Ovary (tissue), 10 donors: ENCODE measurements around the gene SETD6. TPM values are rescaled to one million over a fixed set of nuclear protein-coding genes. Genes with fewer than 3 reads are reported as not detected.

ENCODE experiments used
- DNase-seq, 5 donors: peaks; one replicate each; pipeline ENCODE4 v3.0.0-alpha.2; 2019 to 2020
- H3K27ac ChIP-seq, 2 donors: fragments of 200-600 bp; one replicate each; pipeline versions ENCODE4 v1.5.1 to v1.8.0; 2019 to 2022
- H3K27me3 ChIP-seq: fragments of 200-600 bp; one replicate; pipeline ENCODE4 v1.8.0; 2022
- H3K36me3 ChIP-seq: fragments of 200-600 bp; sonication (generic); one replicate; pipeline ENCODE4 v1.5.1; 2019
- H3K4me1 ChIP-seq: one replicate; pipeline ENCODE4 v1.8.1; 2013; ENCODE audit warnings: mild to moderate bottlenecking, moderate library complexity; ENCODE audit not compliant: insufficient read depth
- H3K4me3 ChIP-seq: fragments of 200-600 bp; sonication (generic); one replicate; pipeline ENCODE4 v1.5.1; 2017
- H3K9me3 ChIP-seq, 2 donors: fragments of 200-600 bp in 1 of 2; sonication (generic) in 1 of 2; one replicate each; pipeline versions ENCODE4 v1.5.1 to v1.8.1; 2013 to 2019; ENCODE audit warnings: mild to moderate bottlenecking in 1 of 2, moderate library complexity in 1 of 2
- EP300 ChIP-seq: sonication (generic); formaldehyde crosslinking; IDR thresholded peaks from one replicate; pipeline ENCODE4 v1.6.1; 2017; ENCODE audit warnings: antibody characterized with exemption
- POLR2A ChIP-seq: fragments of 450-650 bp; IDR thresholded peaks from one replicate; pipeline ENCODE4 v1.6.1; 2017; ENCODE audit warnings: antibody characterized with exemption, mild to moderate bottlenecking, moderate library complexity
- WGBS, 3 donors: extraction: QIAGEN DNeasy Blood & Tissue Kit in 1 of 3; methylation state at CpG; one replicate each; pipeline versions ENCODE4 v1.1.5 to v1.1.7; 2013 to 2017; 5-methylcytosine and 5-hydroxymethylcytosine counted together
- intact Hi-C, 4 donors: fragments of 100-400 bp; cut with DNase I; formaldehyde crosslinking; loops; one replicate each; pipeline versions ENCODE4 v1.11.0 to v1.15.1; 2022 to 2023
- long read RNA-seq, 3 donors: library from polyadenylated mRNA in 2 of 3; unstranded in 2 of 3; transcript quantifications; one replicate each; pipeline ENCODE4 v2.0.0 and lab custom pipeline, GENCODE V29; 2021 to 2026
- polyA plus RNA-seq, 2 donors: library from polyadenylated mRNA; stranded (reverse); fragments of 200-250 nt in 1 of 2; fragments of 350-450 nt in 1 of 2; fragmentation: Illumina TruSeq in 1 of 2; extraction: RNeasy Lipid Tissue Mini Kit (QIAGEN cat#74804) in 1 of 2; gene quantifications; one replicate each; pipeline ENCODE4 v1.2.3, GENCODE V29; 2013 to 2014
- total RNA-seq, 7 donors: library from RNA; depleted of rRNA in 2 of 7; stranded (reverse); fragments of >200 nt in 2 of 7; fragmentation: NEBNext Ultra II Directional in 3 of 7; extraction: Animal tissue kit (Norgen Biotek cat#: 25700) in 3 of 7; gene quantifications; one replicate each; pipeline versions ENCODE4 v1.1.0 to v1.2.4, GENCODE V29; 2016 to 2023
- TF ChIP-seq, protein P1 (sequence below), 3 donors: fragments of 450-650 bp in 2 of 3; fragments of 200-600 bp in 1 of 3; IDR thresholded peaks; one replicate each; pipeline versions ENCODE4 v1.5.1 to v1.8.0; 2016 to 2022; ENCODE audit warnings: antibody characterized with exemption in 3 of 3, mild to moderate bottlenecking in 1 of 3
- donor health status: DM: no; HTN: no; CAD: no; lungs with moderate emphysema.
- donor health status: DM: no; HTN: no; CAD: no.
- donor health status: Bipolar disorder and iron deficiency.
- donor health status: DM: yes; HTN: yes; CAD: no.
- donor health status: DM: no; HTN: no; CAD: no.
- donor health status: DM: yes; HTN: yes; CAD: no.

SETD6 gene, protein sequence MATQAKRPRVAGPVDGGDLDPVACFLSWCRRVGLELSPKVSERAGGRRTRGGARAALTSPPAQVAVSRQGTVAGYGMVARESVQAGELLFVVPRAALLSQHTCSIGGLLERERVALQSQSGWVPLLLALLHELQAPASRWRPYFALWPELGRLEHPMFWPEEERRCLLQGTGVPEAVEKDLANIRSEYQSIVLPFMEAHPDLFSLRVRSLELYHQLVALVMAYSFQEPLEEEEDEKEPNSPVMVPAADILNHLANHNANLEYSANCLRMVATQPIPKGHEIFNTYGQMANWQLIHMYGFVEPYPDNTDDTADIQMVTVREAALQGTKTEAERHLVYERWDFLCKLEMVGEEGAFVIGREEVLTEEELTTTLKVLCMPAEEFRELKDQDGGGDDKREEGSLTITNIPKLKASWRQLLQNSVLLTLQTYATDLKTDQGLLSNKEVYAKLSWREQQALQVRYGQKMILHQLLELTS
- total RNA-seq (10 to 100 TPM; 16.5 to 28.4 (median 19.3) TPM), polyA plus RNA-seq (10 to 100 TPM; 12.5 to 14.8 TPM)
- long read RNA-seq, donor 1, transcript SETD6-202 (9 exons, 2,042 nt) = major isoform, 29 of 66 reads
- long read RNA-seq, donor 1, partial matches to known transcripts = 9 of 66 reads
- long read RNA-seq, donor 1, other reads (novel, unspliced or antisense) = 20 of 66 reads
- long read RNA-seq, donor 2, partial matches to known transcripts = 16 of 22 reads
- long read RNA-seq, donor 2, other reads (novel, unspliced or antisense) = 0 of 22 reads
- long read RNA-seq, donor 3, partial matches to known transcripts = 2 of 12 reads
- long read RNA-seq, donor 3, other reads (novel, unspliced or antisense) = 4 of 12 reads

DNA sequence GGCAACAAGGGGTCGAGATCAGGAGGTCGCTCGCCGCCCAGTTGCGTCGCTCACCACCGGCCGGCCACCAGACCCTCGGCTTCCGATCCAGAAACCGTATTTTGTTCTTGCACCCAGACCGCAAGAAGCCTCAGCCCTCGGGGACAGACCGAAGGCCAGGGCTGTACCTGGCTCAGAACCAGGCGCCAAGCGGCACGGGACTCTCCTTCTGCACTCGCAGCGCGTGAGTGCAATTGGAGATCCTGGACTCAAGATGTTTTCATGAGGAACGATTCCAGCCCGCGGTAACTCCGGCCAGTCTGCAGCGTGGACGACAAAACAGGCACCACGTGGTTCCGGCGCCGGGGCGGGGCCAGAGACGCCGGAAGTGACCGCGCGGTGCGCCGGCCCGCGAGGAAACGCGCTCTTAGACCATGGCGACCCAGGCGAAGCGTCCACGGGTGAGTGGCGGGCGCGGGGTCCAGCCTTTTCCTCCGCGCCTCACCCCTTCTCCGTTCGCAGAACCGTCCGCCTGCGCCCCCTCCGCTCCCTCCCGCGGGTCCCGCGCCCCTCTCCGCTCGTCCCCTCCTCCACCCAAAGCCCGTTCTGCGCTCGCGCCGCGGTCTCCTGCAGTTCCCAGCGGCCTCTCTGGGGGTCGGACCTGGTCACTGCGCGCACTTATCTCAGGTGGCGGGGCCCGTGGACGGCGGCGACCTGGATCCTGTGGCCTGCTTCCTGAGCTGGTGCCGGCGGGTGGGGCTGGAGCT lies at the start of gene SETD6:
Gene SETD6, plus strand, starts transcription at position 393 of the 746 bp plus-strand sequence. Its CDS starts 21 bp downstream, at position 414.
- no peaks in the 10 kb centered on the region for H3K36me3 ChIP-seq
- no peaks in the 10 kb centered on the region for H3K9me3 ChIP-seq
- 0% methylated on average over 69 to 80 of the region's 80 CpGs for WGBS, 3 donors
- H3K4me1 ChIP-seq = peaks cover 3% of the 10 kb centered on the region
- intact Hi-C loops = loop anchor here in 2 of 4 donors (10.0 kb wide), 2 partner anchors 110 to 120 kb away; partner anchors contain the start of gene CNOT1 (in 1 of the 2)
- TF ChIP-seq POLR2A = no peak
- TF ChIP-seq, protein P1, sequence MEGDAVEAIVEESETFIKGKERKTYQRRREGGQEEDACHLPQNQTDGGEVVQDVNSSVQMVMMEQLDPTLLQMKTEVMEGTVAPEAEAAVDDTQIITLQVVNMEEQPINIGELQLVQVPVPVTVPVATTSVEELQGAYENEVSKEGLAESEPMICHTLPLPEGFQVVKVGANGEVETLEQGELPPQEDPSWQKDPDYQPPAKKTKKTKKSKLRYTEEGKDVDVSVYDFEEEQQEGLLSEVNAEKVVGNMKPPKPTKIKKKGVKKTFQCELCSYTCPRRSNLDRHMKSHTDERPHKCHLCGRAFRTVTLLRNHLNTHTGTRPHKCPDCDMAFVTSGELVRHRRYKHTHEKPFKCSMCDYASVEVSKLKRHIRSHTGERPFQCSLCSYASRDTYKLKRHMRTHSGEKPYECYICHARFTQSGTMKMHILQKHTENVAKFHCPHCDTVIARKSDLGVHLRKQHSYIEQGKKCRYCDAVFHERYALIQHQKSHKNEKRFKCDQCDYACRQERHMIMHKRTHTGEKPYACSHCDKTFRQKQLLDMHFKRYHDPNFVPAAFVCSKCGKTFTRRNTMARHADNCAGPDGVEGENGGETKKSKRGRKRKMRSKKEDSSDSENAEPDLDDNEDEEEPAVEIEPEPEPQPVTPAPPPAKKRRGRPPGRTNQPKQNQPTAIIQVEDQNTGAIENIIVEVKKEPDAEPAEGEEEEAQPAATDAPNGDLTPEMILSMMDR (IDR thresholded peaks at IDR 0.05) = peak in 2 of 3 donors; percentile 32 to 49
- peak within 1 kb of the TSS; percentile 89 for H3K4me3 ChIP-seq
- DNase-seq = peak; percentile 79 to 92 (median 83)
- peak within 1 kb of the TSS; percentile 34 to 67 for H3K27ac ChIP-seq
- no peaks in the 10 kb centered on the region for H3K27me3 ChIP-seq

DNA sequence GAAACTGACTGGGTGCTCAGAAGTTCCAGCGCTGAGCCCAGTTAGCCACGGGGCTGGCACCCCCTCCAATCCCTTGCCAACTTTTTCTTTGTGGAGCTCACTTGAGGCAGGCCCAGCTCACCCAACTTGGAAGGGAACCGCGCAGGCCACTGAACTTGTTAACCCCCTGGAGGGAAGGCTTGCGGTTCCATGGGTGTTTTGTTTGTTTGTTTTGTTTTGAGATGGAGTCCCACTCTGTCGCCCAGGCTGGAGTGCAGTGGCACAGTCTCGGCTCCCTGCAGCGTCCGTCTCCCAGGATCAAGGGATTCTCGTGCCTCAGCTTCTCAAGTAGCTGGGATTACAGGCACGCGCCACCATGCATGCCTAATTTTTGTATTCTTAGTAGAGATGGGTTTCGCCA lies 49.5 kb upstream of the SETD6 start:
- DNase-seq = no peak

DNA sequence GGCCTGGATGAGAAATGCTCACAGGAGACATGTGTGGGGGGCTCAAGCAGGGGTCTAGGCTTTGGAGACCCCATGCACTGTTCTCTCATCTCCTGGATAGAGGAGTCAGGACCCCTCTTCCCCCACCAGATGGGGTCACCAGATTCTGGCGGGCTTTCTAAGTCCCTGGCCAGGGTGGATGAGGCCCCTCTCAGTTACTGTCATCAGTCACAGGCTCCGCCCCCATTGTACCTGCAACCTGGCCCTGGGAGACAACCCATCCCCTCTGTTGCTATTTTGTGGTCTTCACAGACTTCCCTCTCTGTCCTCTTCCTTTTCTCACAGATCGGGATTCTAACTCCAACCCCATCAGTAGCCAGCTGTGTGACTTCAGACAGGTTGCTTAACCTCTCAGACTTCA lies 48.9 kb upstream of the SETD6 start:
- Histone ChIP-seq H3K27ac (no peak overlapping the region), H3K27me3 (no peaks in the 10 kb centered on the region), H3K9me3 (no peaks in the 10 kb centered on the region), H3K36me3 (no peaks in the 10 kb centered on the region), H3K4me3 (no peak overlapping the region), H3K4me1 (no peaks in the 10 kb centered on the region)
- TF ChIP-seq, protein P1 (IDR thresholded peaks at IDR 0.05) = no peak
- intact Hi-C loops = no loop called here
- no peak for DNase-seq
- 79 to 89% (median 85%) methylated on average over 3 of the region's 3 CpGs for WGBS, 3 donors

More for the DNA sequence above, 49.5 kb upstream of the SETD6 start:
- H3K4me1 ChIP-seq = no peaks in the 10 kb centered on the region
- no peaks in the 10 kb centered on the region for H3K27me3 ChIP-seq
- TF ChIP-seq EP300 (no peak), POLR2A (no peak)
- TF ChIP-seq, protein P1 (IDR thresholded peaks at IDR 0.05) = no peak
- H3K36me3 ChIP-seq = no peaks in the 10 kb centered on the region
- H3K4me3 ChIP-seq = peak overlapping the region; percentile 54
- 80 to 84% (median 80%) methylated on average over 13 of the region's 13 CpGs for WGBS, 3 donors
- no peak overlapping the region for H3K27ac ChIP-seq
- H3K9me3 ChIP-seq = no peaks in the 10 kb centered on the region
- intact Hi-C loops = no loop called here

DNA sequence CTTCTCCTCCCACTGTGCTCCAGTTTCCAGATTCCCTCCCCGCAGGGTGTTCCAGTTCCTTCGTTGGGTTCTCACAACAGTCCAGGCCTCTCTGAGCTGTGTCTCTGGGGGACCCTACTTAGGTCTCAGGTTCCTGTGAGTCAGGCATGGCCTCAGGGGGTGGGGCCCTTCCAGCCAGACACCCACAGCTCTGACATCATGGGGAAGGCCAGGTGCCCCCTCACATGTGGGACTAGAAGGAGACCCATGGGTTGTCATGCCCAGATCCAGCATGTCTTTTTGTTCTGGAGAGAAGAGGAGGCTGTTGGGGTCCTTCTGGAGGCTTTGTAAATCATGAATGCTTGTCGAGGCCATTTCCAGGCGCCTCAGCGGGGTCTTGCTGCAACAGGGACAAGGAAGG lies 47.4 kb upstream of the SETD6 start:
- Histone ChIP-seq H3K36me3 (no peaks in the 10 kb centered on the region), H3K4me1 (no peaks in the 10 kb centered on the region), H3K4me3 (no peak overlapping the region), H3K27ac (no peak overlapping the region), H3K9me3 (no peaks in the 10 kb centered on the region), H3K27me3 (no peaks in the 10 kb centered on the region)
- 85 to 88% (median 86%) methylated on average over 5 of the region's 5 CpGs for WGBS, 3 donors
- TF ChIP-seq, protein P1 (IDR thresholded peaks at IDR 0.05) = no peak
- TF ChIP-seq EP300 = no peak
- TF ChIP-seq POLR2A = no peak
- no peak for DNase-seq
- intact Hi-C loops = no loop called here
